ENCODE data around the gene MCAM. TPM values are rescaled to one million over a fixed set of nuclear protein-coding genes. Genes with fewer than 3 reads are reported as not detected.
A peak's percentile ranks its signal among the peaks of the same experiment; 100 is the strongest.

MCAM gene
- polyA plus RNA-seq, 4 donors: 1.1 to 82.3 (median 11.5) TPM

DNA sequence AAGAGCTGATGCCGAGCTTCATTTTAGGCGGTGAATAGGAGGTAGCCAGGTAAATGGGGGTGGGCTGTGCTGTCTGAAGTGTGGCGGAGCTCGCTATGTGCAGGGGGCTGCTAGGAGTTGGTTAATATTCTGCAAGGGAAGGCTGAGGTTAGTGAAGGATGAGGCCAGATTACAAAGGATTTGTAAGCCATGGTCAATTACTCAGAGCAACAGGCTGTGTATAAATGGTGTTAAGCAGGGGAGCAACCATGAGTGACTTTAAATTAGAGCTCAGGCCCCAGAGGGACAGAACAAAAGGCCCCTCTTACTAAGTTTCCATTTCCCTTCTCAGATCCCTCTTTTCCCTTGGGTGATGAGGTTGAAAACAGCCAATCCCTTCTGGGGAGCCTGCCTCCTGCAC, 7.3 kb upstream of the MCAM start:
- 60 to 71% (median 70%) methylated on average over 4 of the region's 4 CpGs for WGBS, 3 donors
- DNase-seq (no peak), FAIRE-seq (no peak)
- H3K36me3 ChIP-seq (ENCODE audit: control insufficient read depth in 3 of 3, insufficient read depth in 2 of 3, low read depth in 1 of 3, low read length in 3 of 3): no peaks in the 10 kb centered on the region
- peaks cover 0 to 19% (median 0%) of the 10 kb centered on the region in 3 donors for H3K4me1 ChIP-seq (ENCODE audit: control insufficient read depth in 3 of 3, insufficient read depth in 2 of 3, low read depth in 1 of 3, low read length in 2 of 3)
- H3K27me3 ChIP-seq (ENCODE audit: control insufficient read depth in 3 of 3, insufficient read depth in 3 of 3, low read length in 3 of 3): peaks cover 0 to 22% (median 0%) of the 10 kb centered on the region in 3 donors
- no peak overlapping the region for H3K4me3 ChIP-seq (ENCODE audit: low read depth in 1 of 3, low read length in 3 of 3)
- no peak overlapping the region for H3K27ac ChIP-seq (ENCODE audit: low read depth in 1 of 3, low read length in 2 of 3)
- H3K9me3 ChIP-seq (ENCODE audit: control insufficient read depth in 2 of 2, insufficient read depth in 1 of 2, low read depth in 1 of 2, low read length in 1 of 2): no peaks in the 10 kb centered on the region

- 17 to 19% (median 19%) methylated on average over 8 of the region's 8 CpGs for WGBS, 3 donors
- FAIRE-seq (no peak), DNase-seq (peak; percentile 62 to 78)
- H3K4me1 ChIP-seq (ENCODE audit: control insufficient read depth in 3 of 3, insufficient read depth in 2 of 3, low read depth in 1 of 3, low read length in 2 of 3): peaks cover 0 to 25% (median 0%) of the 10 kb centered on the region in 3 donors
- peaks cover 0 to 28% (median 0%) of the 10 kb centered on the region in 3 donors for H3K27me3 ChIP-seq (ENCODE audit: control insufficient read depth in 3 of 3, insufficient read depth in 3 of 3, low read length in 3 of 3)
- no peaks in the 10 kb centered on the region for H3K9me3 ChIP-seq (ENCODE audit: control insufficient read depth in 2 of 2, insufficient read depth in 1 of 2, low read depth in 1 of 2, low read length in 1 of 2)
- H3K36me3 ChIP-seq (ENCODE audit: control insufficient read depth in 3 of 3, insufficient read depth in 2 of 3, low read depth in 1 of 3, low read length in 3 of 3): no peaks in the 10 kb centered on the region
- no peak overlapping the region for H3K27ac ChIP-seq (ENCODE audit: low read depth in 1 of 3, low read length in 2 of 3)
- H3K4me3 ChIP-seq (ENCODE audit: low read depth in 1 of 3, low read length in 3 of 3): no peak overlapping the region
Measured at GRCh38 chr11:119323532-119324033, 6.7 kb upstream of the MCAM start.

GRCh38 chr11:119322921-119323531, 6.1 kb upstream of the MCAM start:
- WGBS, 3 donors: 82 to 88% (median 85%) methylated on average over 18 to 20 of the region's 20 CpGs
- no peak for DNase-seq
- H3K4me1 ChIP-seq (ENCODE audit: control insufficient read depth in 3 of 3, insufficient read depth in 2 of 3, low read depth in 1 of 3, low read length in 2 of 3): peaks cover 0 to 28% (median 0%) of the 10 kb centered on the region in 3 donors
- peaks cover 0 to 32% (median 0%) of the 10 kb centered on the region in 3 donors for H3K27me3 ChIP-seq (ENCODE audit: control insufficient read depth in 3 of 3, insufficient read depth in 3 of 3, low read length in 3 of 3)
- H3K27ac ChIP-seq (ENCODE audit: low read depth in 1 of 3, low read length in 2 of 3): no peak overlapping the region
- no peaks in the 10 kb centered on the region for H3K9me3 ChIP-seq (ENCODE audit: control insufficient read depth in 2 of 2, insufficient read depth in 1 of 2, low read depth in 1 of 2, low read length in 1 of 2)
- H3K4me3 ChIP-seq (ENCODE audit: low read depth in 1 of 3, low read length in 3 of 3): no peak overlapping the region
- no peaks in the 10 kb centered on the region for H3K36me3 ChIP-seq (ENCODE audit: control insufficient read depth in 3 of 3, insufficient read depth in 2 of 3, low read depth in 1 of 3, low read length in 3 of 3)
- FAIRE-seq: no peak

- Histone ChIP-seq H3K27me3 (ENCODE audit: control insufficient read depth in 3 of 3, insufficient read depth in 3 of 3, low read length in 3 of 3) (peaks cover 0 to 39% (median 3%) of the 10 kb centered on the region in 3 donors), H3K27ac (ENCODE audit: low read depth in 1 of 3, low read length in 2 of 3) (peak overlapping the region in 1 of 3 donors; percentile 64), H3K4me1 (ENCODE audit: control insufficient read depth in 3 of 3, insufficient read depth in 2 of 3, low read depth in 1 of 3, low read length in 2 of 3) (peaks cover 0 to 35% (median 0%) of the 10 kb centered on the region in 3 donors), H3K9me3 (ENCODE audit: control insufficient read depth in 2 of 2, insufficient read depth in 1 of 2, low read depth in 1 of 2, low read length in 1 of 2) (no peaks in the 10 kb centered on the region), H3K36me3 (ENCODE audit: control insufficient read depth in 3 of 3, insufficient read depth in 2 of 3, low read depth in 1 of 3, low read length in 3 of 3) (no peaks in the 10 kb centered on the region), H3K4me3 (ENCODE audit: low read depth in 1 of 3, low read length in 3 of 3) (no peak overlapping the region)
- FAIRE-seq (no peak), DNase-seq (no peak)
- 57 to 74% (median 64%) methylated on average over 6 of the region's 6 CpGs for WGBS, 3 donors
Measured at GRCh38 chr11:119322360-119322739, 5.4 kb upstream of the MCAM start.

DNA sequence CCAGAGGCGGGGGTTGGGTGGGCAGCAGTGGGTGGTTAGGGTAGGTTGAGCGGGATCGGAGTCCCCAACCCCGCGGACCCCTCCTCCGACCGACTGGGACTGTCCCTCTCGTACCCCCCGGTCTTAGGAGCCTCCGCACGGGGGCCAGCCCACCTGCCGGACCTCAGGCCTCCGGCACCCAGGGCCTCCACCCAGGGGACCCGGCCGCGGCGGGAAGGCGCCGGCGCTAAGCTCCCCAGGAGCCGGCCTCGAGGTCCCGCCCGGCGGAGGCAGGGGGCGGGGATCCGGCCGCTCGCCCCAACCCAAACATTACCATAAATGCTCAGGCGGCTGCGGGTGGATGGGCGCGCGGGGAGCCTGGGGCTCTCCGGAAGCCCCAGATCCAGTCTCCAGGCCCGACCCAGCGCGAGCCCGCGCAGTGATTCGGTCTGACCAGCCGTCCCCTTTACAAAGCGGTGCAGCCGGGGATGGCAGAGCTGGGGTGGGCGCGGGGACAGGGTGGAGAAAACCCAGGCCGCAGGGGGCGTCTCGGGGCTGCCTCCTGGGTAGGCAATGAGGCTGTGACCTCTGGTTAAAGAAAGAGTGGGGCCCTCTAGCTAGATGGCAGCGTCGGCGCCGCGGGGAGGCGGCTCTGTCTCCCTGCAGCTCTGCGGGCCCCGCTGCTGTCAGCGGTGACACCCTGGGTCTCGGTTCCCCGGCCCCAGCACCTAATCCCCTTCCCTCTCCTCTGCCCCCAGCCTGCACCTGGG, 4.0 kb upstream of the MCAM start:
- Histone ChIP-seq H3K27me3 (ENCODE audit: control insufficient read depth in 3 of 3, insufficient read depth in 3 of 3, low read length in 3 of 3) (peaks cover 2 to 49% (median 9%) of the 10 kb centered on the region in 3 donors), H3K9me3 (ENCODE audit: control insufficient read depth in 2 of 2, insufficient read depth in 1 of 2, low read depth in 1 of 2, low read length in 1 of 2) (no peaks in the 10 kb centered on the region), H3K27ac (ENCODE audit: low read depth in 1 of 3, low read length in 2 of 3) (peak overlapping the region; percentile 42 to 79 (median 69)), H3K4me1 (ENCODE audit: control insufficient read depth in 3 of 3, insufficient read depth in 2 of 3, low read depth in 1 of 3, low read length in 2 of 3) (peaks cover 0 to 44% (median 0%) of the 10 kb centered on the region in 3 donors), H3K36me3 (ENCODE audit: control insufficient read depth in 3 of 3, insufficient read depth in 2 of 3, low read depth in 1 of 3, low read length in 3 of 3) (no peaks in the 10 kb centered on the region), H3K4me3 (ENCODE audit: low read depth in 1 of 3, low read length in 3 of 3) (peak overlapping the region in 2 of 3 donors; percentile 42 to 51)
- FAIRE-seq: no peak
- 2 to 4% (median 3%) methylated on average over 49 to 60 of the region's 60 CpGs for WGBS, 3 donors
- DNase-seq: peak; percentile 40 to 71

GRCh38 chr11:119320240-119320775, 3.4 kb upstream of the MCAM start:
- Histone ChIP-seq H3K36me3 (ENCODE audit: control insufficient read depth in 3 of 3, insufficient read depth in 2 of 3, low read depth in 1 of 3, low read length in 3 of 3) (no peaks in the 10 kb centered on the region), H3K27ac (ENCODE audit: low read depth in 1 of 3, low read length in 2 of 3) (peak overlapping the region in 2 of 3 donors; percentile 69 to 87), H3K9me3 (ENCODE audit: control insufficient read depth in 2 of 2, insufficient read depth in 1 of 2, low read depth in 1 of 2, low read length in 1 of 2) (no peaks in the 10 kb centered on the region), H3K27me3 (ENCODE audit: control insufficient read depth in 3 of 3, insufficient read depth in 3 of 3, low read length in 3 of 3) (peaks cover 3 to 56% (median 9%) of the 10 kb centered on the region in 3 donors), H3K4me3 (ENCODE audit: low read depth in 1 of 3, low read length in 3 of 3) (peak overlapping the region in 2 of 3 donors; percentile 42 to 51), H3K4me1 (ENCODE audit: control insufficient read depth in 3 of 3, insufficient read depth in 2 of 3, low read depth in 1 of 3, low read length in 2 of 3) (peaks cover 0 to 50% (median 0%) of the 10 kb centered on the region in 3 donors)
- no peak for FAIRE-seq
- DNase-seq: no peak
- 31 to 43% (median 33%) methylated on average over 17 of the region's 17 CpGs for WGBS, 3 donors

- Histone ChIP-seq H3K36me3 (ENCODE audit: control insufficient read depth in 3 of 3, insufficient read depth in 2 of 3, low read depth in 1 of 3, low read length in 3 of 3) (peaks cover 0 to 5% (median 0%) of the 10 kb centered on the region in 3 donors), H3K27ac (ENCODE audit: low read depth in 1 of 3, low read length in 2 of 3) (peak overlapping the region in 2 of 3 donors; percentile 69 to 87), H3K4me3 (ENCODE audit: low read depth in 1 of 3, low read length in 3 of 3) (no peak overlapping the region), H3K9me3 (ENCODE audit: control insufficient read depth in 2 of 2, insufficient read depth in 1 of 2, low read depth in 1 of 2, low read length in 1 of 2) (no peaks in the 10 kb centered on the region), H3K27me3 (ENCODE audit: control insufficient read depth in 3 of 3, insufficient read depth in 3 of 3, low read length in 3 of 3) (peaks cover 4 to 61% (median 9%) of the 10 kb centered on the region in 3 donors), H3K4me1 (ENCODE audit: control insufficient read depth in 3 of 3, insufficient read depth in 2 of 3, low read depth in 1 of 3, low read length in 2 of 3) (peaks cover 0 to 56% (median 0%) of the 10 kb centered on the region in 3 donors)
- peak in 1 of 2 donors; percentile 17 for DNase-seq
- FAIRE-seq: no peak
- 48 to 58% (median 57%) methylated on average over 11 of the region's 11 CpGs for WGBS, 3 donors
Measured at GRCh38 chr11:119319700-119320239, 2.8 kb upstream of the MCAM start.

- Histone ChIP-seq H3K4me3 (ENCODE audit: low read depth in 1 of 3, low read length in 3 of 3) (no peak overlapping the region), H3K4me1 (ENCODE audit: control insufficient read depth in 3 of 3, insufficient read depth in 2 of 3, low read depth in 1 of 3, low read length in 2 of 3) (peaks cover 0 to 58% (median 0%) of the 10 kb centered on the region in 3 donors), H3K9me3 (ENCODE audit: control insufficient read depth in 2 of 2, insufficient read depth in 1 of 2, low read depth in 1 of 2, low read length in 1 of 2) (no peaks in the 10 kb centered on the region), H3K27ac (ENCODE audit: low read depth in 1 of 3, low read length in 2 of 3) (peak overlapping the region in 2 of 3 donors; percentile 69 to 87), H3K27me3 (ENCODE audit: control insufficient read depth in 3 of 3, insufficient read depth in 3 of 3, low read length in 3 of 3) (peaks cover 4 to 67% (median 9%) of the 10 kb centered on the region in 3 donors), H3K36me3 (ENCODE audit: control insufficient read depth in 3 of 3, insufficient read depth in 2 of 3, low read depth in 1 of 3, low read length in 3 of 3) (peaks cover 0 to 10% (median 0%) of the 10 kb centered on the region in 3 donors)
- FAIRE-seq (no peak), DNase-seq (no peak)
- 67 to 71% (median 70%) methylated on average over 8 of the region's 8 CpGs for WGBS, 3 donors
Measured at GRCh38 chr11:119319136-119319699, 2.3 kb upstream of the MCAM start.

Data from small intestine (tissue), 7 donors.